ENCODE results near the gene CCDC107. TPM values are rescaled to one million over a fixed set of nuclear protein-coding genes. Genes with fewer than 3 reads are reported as not detected.

The CCDC107 gene
- total RNA-seq, 2 donors from 2014 or later: 75.2 to 92.2 TPM

DNA sequence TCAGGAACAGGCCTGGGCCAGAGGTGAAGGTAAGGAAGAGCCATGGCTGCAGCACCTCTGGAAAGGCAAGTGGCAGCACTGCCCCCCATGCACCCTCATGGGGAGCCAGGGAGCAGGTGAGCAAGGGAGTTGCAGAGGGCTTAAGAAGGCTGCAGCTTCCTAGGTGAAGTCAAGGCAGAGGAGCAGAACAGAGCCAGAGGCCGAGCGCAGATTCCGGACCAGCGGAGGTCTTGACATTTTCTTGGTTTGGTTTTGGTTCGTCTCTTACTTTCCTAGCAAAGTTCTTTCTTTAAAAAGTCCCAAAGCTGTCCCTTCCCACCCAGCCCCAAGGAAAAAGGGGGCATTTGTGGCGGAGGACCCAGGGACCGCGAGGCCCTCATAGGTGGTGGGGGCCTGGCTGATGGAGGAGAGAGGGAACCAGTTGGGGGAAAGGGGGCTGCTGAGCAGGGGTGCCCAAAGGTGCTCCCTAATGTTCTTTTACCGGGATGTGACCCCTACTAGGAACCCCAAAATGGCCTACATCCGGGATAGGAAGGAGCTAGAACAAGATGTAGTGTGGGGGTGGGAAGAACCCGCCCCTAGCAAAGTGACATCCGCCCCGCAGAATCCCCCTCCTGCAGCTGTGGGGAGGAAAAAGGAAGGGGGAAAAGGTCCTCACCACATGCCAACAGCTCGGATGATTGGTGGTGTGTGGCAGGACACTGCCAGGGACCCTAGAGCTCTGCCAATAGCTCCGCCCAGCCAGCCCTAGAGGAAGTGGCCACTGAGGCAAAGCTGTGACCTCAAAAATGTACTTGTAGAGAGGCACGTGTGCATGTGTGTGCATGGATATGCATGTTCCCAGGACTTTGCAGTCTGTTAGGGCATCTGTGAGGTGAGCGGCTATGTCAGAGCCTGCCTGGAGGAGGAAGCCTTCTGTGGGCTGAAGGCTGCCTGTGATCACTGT is 39.0 kb upstream of the CCDC107 start:
- no peaks in the 10 kb centered on the region for H3K36me3 ChIP-seq
- peaks cover 0 to 5% of the 10 kb centered on the region in 2 donors for H3K4me1 ChIP-seq (ENCODE audit: control insufficient read depth in 1 of 2, low read depth in 2 of 2)
- H3K27me3 ChIP-seq (replicated peaks; ENCODE audit: insufficient read depth): no peaks in the 10 kb centered on the region
- H3K4me3 ChIP-seq: no peak overlapping the region
- peak overlapping the region in 1 of 2 donors; percentile 21 for H3K27ac ChIP-seq
- DNase-seq (ENCODE audit: low spot score) (no peak), ATAC-seq (ENCODE audit: insufficient number of reproducible peaks, low FRiP score, low read depth) (no peak)
- TF ChIP-seq, protein P1, sequence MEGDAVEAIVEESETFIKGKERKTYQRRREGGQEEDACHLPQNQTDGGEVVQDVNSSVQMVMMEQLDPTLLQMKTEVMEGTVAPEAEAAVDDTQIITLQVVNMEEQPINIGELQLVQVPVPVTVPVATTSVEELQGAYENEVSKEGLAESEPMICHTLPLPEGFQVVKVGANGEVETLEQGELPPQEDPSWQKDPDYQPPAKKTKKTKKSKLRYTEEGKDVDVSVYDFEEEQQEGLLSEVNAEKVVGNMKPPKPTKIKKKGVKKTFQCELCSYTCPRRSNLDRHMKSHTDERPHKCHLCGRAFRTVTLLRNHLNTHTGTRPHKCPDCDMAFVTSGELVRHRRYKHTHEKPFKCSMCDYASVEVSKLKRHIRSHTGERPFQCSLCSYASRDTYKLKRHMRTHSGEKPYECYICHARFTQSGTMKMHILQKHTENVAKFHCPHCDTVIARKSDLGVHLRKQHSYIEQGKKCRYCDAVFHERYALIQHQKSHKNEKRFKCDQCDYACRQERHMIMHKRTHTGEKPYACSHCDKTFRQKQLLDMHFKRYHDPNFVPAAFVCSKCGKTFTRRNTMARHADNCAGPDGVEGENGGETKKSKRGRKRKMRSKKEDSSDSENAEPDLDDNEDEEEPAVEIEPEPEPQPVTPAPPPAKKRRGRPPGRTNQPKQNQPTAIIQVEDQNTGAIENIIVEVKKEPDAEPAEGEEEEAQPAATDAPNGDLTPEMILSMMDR (IDR thresholded peaks at IDR 0.05): no peak
- H3K9me3 ChIP-seq: no peaks in the 10 kb centered on the region

DNA sequence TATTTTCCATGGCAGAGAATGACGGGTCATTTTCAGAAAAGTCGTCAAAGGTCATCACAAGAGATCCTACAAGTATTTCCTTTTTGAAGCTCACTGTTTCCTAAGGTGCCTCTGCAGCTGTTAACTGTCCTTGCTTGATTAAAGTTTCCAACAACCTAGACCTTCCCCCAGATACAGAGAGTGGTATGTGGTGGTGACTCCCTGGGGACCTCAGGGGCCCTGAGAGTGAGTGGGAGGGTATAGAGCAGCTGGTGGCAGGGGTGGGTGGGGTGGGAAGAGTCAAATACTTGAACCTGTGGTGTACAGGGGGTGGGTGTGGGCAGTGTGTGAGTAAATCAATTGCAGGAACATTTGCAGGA is 38.3 kb upstream of the CCDC107 start:
- Histone ChIP-seq H3K27me3 (replicated peaks; ENCODE audit: insufficient read depth) (no peaks in the 10 kb centered on the region), H3K4me3 (no peak overlapping the region), H3K36me3 (no peaks in the 10 kb centered on the region), H3K27ac (no peak overlapping the region), H3K9me3 (no peaks in the 10 kb centered on the region), H3K4me1 (ENCODE audit: control insufficient read depth in 1 of 2, low read depth in 2 of 2) (peaks cover 0 to 5% of the 10 kb centered on the region in 2 donors)
- ATAC-seq (ENCODE audit: insufficient number of reproducible peaks, low FRiP score, low read depth): no peak
- DNase-seq (ENCODE audit: low spot score): no peak
- TF ChIP-seq, protein P1 (IDR thresholded peaks at IDR 0.05): no peak

DNA sequence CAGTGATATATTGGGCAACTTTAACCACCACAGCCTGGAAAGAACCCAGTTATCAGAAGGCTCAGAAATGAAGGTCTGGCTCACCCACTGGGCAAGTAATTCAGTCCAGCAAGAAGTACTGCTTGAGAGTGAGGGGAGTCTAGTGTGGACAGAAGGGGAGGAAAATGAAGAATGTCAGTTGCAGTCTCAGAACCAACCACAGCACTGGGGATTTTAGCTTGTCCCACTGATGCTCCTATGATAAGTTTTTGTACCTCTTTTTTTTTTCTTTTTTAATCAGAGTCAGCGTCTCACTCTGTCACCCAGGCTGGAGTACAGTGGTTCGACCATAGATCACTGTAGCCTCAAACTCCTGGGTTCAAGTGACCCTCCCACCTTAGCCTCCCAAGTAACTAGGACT is 30.5 kb upstream of the CCDC107 start:
- ATAC-seq (ENCODE audit: insufficient number of reproducible peaks, low FRiP score, low read depth): no peak
- Histone ChIP-seq H3K27ac (no peak overlapping the region), H3K27me3 (replicated peaks; ENCODE audit: insufficient read depth) (no peaks in the 10 kb centered on the region), H3K9me3 (no peaks in the 10 kb centered on the region), H3K4me3 (no peak overlapping the region), H3K4me1 (ENCODE audit: control insufficient read depth in 1 of 2, low read depth in 2 of 2) (no peaks in the 10 kb centered on the region), H3K36me3 (no peaks in the 10 kb centered on the region)
- TF ChIP-seq, protein P1 (IDR thresholded peaks at IDR 0.05): no peak
- DNase-seq (ENCODE audit: low spot score): no peak

- DNase-seq (ENCODE audit: low spot score): no peak
- no peaks in the 10 kb centered on the region for H3K9me3 ChIP-seq
- no peak overlapping the region for H3K27ac ChIP-seq
- no peak overlapping the region for H3K4me3 ChIP-seq
- no peak for ATAC-seq (ENCODE audit: insufficient number of reproducible peaks, low FRiP score, low read depth)
- H3K4me1 ChIP-seq (ENCODE audit: control insufficient read depth in 1 of 2, low read depth in 2 of 2): no peaks in the 10 kb centered on the region
- H3K27me3 ChIP-seq (replicated peaks; ENCODE audit: insufficient read depth): no peaks in the 10 kb centered on the region
- TF ChIP-seq, protein P1 (IDR thresholded peaks at IDR 0.05): no peak
- H3K36me3 ChIP-seq: no peaks in the 10 kb centered on the region
These were observed 29.6 kb upstream of the CCDC107 start for GRCh38 chr9:35628389-35628991.

DNA sequence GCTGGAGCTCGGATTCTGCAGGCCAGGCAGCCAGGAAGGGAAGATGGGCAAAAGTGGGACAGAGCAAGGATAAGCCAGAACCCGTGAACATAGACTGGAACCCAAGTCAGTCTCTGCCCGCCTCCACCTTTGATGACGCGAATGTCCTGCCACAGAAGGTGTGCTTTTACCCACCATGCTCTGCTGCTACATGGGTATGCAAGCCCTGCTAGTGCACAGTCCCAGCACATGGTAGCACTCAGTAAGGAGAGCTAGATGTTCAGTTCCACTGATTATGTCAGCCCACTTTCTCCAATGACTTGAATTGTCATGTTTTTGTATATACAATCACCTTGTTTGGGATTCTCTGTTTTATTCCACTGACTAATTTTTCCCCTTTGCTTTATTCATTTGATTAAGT is 28.5 kb upstream of the CCDC107 start:
- Histone ChIP-seq H3K4me3 (no peak overlapping the region), H3K4me1 (ENCODE audit: control insufficient read depth in 1 of 2, low read depth in 2 of 2) (no peaks in the 10 kb centered on the region), H3K9me3 (no peaks in the 10 kb centered on the region), H3K27ac (no peak overlapping the region), H3K27me3 (replicated peaks; ENCODE audit: insufficient read depth) (no peaks in the 10 kb centered on the region), H3K36me3 (no peaks in the 10 kb centered on the region)
- TF ChIP-seq, protein P1 (IDR thresholded peaks at IDR 0.05): no peak
- no peak for ATAC-seq (ENCODE audit: insufficient number of reproducible peaks, low FRiP score, low read depth)
- no peak for DNase-seq (ENCODE audit: low spot score)
